Fibroblast of lung (primary cell): ENCODE measurements around the gene GGTLC2.

Experiments
- EZH2 ChIP-seq: IDR thresholded peaks from 2 replicates; pipeline ENCODE4 v1.5.1; 2012; ENCODE audit warnings: low read length, control low read depth, mild to moderate bottlenecking; ENCODE audit errors: missing control alignments
- TF ChIP-seq, protein P1 (sequence below), 2 donors: IDR thresholded peaks in 1 of 2; conservative IDR thresholded peaks in 1 of 2; 1 replicate in 1 of 2; 2 replicates in 1 of 2; pipeline ENCODE4 v1.5.1; 2011 to 2012; ENCODE audit warnings: low read length in 2 of 2, control low read depth in 1 of 2, inconsistent platforms in 1 of 2, low read depth in 1 of 2, mild to moderate bottlenecking in 1 of 2

DNA sequence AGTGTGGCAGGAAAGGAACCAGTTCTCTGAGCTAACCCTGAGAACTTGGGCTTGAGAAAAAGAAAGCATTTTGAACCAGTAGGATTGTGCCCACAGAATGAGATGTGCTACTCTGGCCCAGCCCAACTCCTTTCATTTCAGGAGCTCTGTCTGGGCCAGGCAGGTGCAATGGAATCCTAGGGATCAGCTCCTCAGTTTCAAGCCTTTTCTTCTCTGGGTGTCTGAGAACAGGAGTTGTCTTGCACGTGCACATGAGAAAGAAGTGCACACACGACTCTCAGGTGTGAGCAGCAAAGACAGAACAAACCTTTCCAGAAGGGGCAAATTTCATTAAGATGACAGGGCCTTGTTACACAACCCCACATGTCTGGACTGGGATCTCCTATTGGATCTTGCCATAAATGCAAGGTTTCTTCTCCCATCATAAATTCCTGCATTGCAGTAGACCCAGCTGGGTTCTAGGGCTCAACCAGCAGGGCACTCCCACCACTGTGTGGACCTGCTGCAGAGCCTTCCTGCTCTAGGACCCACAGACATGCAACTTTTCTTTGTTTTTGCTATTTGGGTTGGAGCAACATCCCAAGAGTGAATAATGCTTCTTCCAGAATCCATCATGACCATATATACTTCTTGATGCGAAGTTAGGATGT lies 24.5 kb upstream of the GGTLC2 start:
- TF ChIP-seq, protein P1, sequence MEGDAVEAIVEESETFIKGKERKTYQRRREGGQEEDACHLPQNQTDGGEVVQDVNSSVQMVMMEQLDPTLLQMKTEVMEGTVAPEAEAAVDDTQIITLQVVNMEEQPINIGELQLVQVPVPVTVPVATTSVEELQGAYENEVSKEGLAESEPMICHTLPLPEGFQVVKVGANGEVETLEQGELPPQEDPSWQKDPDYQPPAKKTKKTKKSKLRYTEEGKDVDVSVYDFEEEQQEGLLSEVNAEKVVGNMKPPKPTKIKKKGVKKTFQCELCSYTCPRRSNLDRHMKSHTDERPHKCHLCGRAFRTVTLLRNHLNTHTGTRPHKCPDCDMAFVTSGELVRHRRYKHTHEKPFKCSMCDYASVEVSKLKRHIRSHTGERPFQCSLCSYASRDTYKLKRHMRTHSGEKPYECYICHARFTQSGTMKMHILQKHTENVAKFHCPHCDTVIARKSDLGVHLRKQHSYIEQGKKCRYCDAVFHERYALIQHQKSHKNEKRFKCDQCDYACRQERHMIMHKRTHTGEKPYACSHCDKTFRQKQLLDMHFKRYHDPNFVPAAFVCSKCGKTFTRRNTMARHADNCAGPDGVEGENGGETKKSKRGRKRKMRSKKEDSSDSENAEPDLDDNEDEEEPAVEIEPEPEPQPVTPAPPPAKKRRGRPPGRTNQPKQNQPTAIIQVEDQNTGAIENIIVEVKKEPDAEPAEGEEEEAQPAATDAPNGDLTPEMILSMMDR (conservative IDR thresholded peaks at IDR 0.05 in 1 of 2, IDR thresholded peaks at IDR 0.05 in 1 of 2; ENCODE audit: low read depth in 1 of 2, low read length in 2 of 2) = no peak
- no peak for TF ChIP-seq EZH2
